GM19438 (cell line): ENCODE data around the gene TUBB4B.

Experiments
- ATAC-seq: cut with Tn5 transposase; IDR thresholded peaks from one replicate; pipeline ENCODE4 v1.9.1; 2021; ENCODE audit warnings: low read depth; ENCODE audit not compliant: unreplicated experiment

Gene TUBB4B

GRCh38 chr9:137224830-137225694, 16.0 kb upstream of the TUBB4B start, which contains the start of gene CYSRT1:
Gene CYSRT1, plus strand, starts transcription at chr9:137225174. Its CDS starts 448 bp downstream, at chr9:137225622.
- ATAC-seq: no peak

- no peak for ATAC-seq
These were observed 15.3 kb upstream of the TUBB4B start for GRCh38 chr9:137225699-137226331.

DNA sequence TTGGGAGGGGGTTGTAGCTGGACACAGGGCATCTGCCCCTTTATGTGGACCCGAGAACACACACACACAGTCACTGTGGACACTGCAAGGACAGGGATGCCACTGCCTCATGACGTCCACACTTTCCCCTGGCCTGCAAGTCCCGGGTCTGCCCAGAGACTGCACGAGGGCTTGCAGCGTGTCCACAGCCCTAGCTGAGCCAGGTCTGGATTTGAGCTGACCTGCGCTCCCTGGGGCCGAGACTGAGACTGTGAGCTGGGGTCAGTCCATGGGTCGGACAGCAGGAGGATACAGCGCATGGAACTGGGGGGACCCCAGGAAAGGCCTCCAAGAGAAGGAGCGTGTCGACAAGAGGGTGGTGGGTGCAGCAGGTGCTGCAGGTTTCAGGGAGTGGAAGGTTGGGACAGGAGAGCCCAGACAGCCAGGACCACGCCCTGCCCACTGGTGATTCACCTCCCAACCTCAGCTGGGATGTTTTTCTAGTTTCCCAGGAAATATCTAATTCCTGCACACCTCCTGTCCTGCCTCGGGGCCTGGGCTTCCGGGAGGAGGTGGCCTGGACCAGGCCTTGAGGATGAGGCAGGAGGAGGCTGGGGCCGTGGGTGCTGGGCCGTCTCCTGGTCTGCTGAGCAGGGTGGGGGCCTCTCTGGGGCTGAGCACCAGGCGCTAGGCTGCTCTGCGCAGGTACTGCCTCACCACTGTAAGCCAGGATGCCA, 14.6 kb upstream of the TUBB4B start:
- no peak for ATAC-seq

- ATAC-seq: no peak
These were observed 13.8 kb upstream of the TUBB4B start, which contains the start of gene RNF224 for GRCh38 chr9:137227054-137227852. Gene RNF224, plus strand, starts transcription at chr9:137227502. Its CDS starts 834 bp downstream, at chr9:137228336.

DNA sequence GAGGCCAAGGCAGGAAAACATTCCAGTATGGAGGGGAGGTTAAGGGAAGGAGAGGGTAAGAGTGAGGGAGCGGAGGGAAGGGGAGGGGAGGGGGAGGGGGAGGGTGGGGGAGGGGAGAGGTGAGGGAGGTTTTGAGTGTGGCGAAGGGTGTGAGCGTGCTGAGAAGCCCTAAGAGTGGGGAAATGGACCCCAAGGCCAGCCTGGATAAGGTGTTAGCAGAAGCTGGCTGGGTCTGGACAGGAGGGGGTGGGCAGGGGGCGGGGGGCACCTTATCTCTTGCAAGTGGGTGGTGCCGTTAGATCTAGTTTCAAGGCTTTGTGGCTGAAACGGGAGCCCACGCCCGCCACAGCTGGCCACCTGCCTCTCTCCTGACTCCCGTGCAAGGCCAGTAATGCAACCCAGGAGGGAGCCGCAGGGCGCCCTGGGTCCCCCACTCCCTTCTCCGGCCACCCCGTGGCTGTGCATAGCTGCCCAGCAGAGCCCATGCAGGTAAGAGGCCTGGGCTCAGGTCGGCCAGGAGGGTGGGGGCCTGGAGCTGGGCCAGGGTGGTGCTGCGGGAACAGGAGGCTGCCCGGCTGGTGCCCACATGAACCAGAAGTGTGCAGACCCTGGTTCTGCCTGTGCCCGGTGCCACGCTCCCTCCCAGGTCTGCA, 13.1 kb upstream of the TUBB4B start:
- ATAC-seq: no peak

DNA sequence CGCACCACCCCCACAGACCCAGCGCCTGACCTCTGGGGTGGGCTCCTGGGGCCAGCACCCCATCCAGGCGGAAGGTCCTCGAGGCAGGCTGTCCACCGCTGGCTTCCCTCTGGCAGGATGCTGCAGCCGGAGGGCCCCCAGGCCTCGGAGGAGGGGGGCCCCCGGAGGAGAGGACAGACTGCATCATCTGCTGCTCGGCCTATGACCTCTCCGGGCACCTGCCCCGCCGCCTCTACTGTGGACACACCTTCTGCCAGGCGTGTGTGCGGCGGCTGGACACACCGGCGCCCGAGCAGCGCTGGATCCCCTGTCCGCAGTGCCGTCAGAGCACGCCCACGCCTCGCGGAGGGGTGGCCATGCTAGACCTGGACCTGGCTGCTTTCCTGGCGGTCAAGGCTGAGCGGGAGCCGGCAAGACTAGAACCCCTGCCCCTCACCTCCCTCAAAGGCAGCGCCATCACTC, 12.6 kb upstream of the TUBB4B start:
- no peak for ATAC-seq

DNA sequence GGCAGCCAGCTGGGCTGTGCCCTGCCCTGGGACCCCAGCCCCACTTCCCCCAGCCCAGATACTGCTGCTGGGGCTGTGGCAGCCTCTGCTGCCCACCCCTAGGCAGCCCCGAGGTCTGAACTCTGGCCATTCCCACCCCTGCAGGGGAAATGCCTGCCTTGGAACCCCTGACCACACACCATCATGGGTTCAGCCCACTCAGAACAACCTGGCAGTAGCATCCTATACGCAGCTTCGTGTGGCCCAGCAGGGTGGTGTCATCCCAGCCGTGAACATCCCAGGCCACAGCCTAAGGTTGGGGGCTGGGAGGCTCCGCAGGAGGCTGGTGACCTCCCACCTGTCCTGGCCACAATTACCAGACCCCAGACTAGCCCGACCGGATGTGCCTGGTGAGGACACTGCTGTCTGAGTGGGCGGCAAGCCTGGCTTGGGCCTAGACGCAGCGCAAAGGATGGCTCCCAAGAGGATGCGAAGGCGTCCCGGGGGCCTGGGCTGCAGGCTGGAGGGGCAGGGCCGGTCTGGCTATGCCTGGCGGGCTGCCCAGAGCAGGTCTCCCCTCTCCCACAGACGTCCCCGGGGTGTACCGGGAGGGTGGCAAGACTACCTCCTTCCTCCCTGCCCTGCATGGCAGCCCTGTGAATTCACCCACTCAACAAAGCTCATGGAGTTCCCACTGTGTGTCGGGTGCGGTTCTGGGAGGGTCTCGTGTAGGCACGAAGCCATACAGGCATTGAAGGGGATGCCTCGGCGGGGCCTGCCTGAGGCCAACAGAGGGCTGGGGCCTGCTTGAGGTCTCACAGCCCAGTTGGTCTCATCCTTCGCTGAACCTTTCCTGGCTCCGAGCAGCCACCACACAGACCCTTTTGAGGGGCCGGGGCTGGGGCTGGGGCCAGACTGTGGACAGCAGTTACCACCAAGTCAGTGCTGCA, 11.9 kb upstream of the TUBB4B start:
- no peak for ATAC-seq

- ATAC-seq: no peak
These were observed 11.0 kb upstream of the TUBB4B start for GRCh38 chr9:137229903-137230704.

DNA sequence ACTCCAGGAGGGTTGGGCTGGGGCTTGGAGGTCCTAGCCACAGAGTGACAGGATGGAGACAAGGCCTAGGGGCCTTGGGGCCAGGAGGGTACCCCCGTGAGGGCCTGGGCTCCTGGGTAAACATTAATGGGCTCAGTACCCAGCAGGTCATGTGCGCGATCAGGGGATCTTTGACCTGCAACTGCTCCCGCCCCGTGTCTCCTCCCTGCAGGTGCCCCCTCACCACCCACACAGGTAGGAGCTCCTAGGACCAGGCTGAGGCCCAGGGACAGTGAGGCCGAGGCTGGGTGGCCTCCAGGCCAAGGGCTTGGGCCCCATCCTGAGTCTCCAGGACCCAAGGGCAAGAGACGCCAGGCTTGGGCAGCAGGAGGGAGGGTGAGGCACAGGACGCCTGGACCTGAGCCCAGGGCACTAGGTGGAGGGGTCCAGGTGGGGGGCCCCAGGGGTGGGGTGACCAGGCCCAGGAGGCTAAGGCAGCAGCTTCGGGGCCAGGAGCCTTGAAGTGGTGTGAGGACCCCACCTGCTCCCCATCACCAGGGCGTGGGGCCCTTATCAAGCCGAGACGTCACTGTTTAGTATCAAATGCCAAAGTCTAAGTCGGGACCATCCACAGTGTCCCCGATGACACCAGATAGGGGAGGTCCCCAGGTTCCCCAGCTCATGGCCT, 10.2 kb upstream of the TUBB4B start, which contains the start of gene SLC34A3:
Gene SLC34A3, plus strand, starts transcription at position 197 of the 667 bp plus-strand sequence. CDS start 802 bp downstream, outside the sequence.
- no peak for ATAC-seq

- ATAC-seq: no peak
These were observed 9.6 kb upstream of the TUBB4B start for GRCh38 chr9:137231372-137232039.

GRCh38 chr9:137232101-137232500, 9.0 kb upstream of the TUBB4B start:
- no peak for ATAC-seq

- ATAC-seq: no peak
These were observed 8.6 kb upstream of the TUBB4B start for GRCh38 chr9:137232510-137232909.

GRCh38 chr9:137233143-137233980, 7.7 kb upstream of the TUBB4B start:
- no peak for ATAC-seq

DNA sequence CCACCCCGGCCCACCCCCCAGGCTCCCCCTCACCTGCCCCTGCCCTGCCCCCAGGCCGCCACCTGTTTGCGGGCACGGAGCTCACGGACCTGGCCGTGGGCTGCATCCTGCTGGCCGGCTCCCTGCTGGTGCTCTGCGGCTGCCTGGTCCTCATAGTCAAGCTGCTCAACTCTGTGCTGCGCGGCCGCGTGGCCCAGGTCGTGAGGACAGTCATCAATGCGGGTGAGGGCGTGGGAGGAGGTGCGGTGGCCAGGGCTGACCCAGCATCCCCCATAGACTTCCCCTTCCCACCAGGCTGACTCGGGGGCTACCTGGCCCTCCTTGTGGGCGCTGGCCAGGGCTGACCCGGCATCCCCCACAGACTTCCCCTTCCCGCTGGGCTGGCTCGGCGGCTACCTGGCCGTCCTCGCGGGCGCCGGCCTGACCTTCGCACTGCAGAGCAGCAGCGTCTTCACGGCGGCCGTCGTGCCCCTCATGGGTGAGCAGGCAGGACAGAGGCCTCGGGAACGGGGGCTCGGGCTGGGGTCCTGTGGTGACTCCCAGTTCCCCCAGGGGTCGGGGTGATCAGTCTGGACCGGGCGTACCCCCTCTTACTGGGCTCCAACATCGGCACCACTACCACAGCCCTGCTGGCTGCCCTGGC, 6.9 kb upstream of the TUBB4B start:
- ATAC-seq: no peak

GRCh38 chr9:137234758-137235423, 6.2 kb upstream of the TUBB4B start:
- ATAC-seq: no peak
